HG03025 (cell line): ENCODE data around the gene GOLGA6A.
"Not testable (repeated sequence)": the region's sequence is repeated elsewhere in the genome, so short reads cannot be mapped to it uniquely, and the experiment has no call there.

Experiments
- ATAC-seq: cut with Tn5 transposase; IDR thresholded peaks from one replicate; pipeline ENCODE4 v1.9.1; 2021; ENCODE audit warnings: mild to moderate bottlenecking, moderate library complexity; ENCODE audit not compliant: unreplicated experiment, low FRiP score

Gene GOLGA6A

GRCh38 chr15:74082450-74082849 is at the start of gene GOLGA6A:
Gene GOLGA6A, minus strand, starts transcription at chr15:74082550. Its CDS starts 41 bp downstream, at chr15:74082509.
- not testable (repeated sequence) for ATAC-seq

- no peak for ATAC-seq
Measured at GRCh38 chr15:74131628-74132413, 49.5 kb upstream of the GOLGA6A start.

GRCh38 chr15:74130849-74131627 is 48.7 kb upstream of the GOLGA6A start:
- ATAC-seq = no peak

GRCh38 chr15:74130155-74130848 is 48.0 kb upstream of the GOLGA6A start, which contains the start of gene ISLR2:
Gene ISLR2, plus strand, starts transcription at chr15:74130586. Its CDS starts 2,169 bp downstream, at chr15:74132755.
- no peak for ATAC-seq

GRCh38 chr15:74129586-74130154 is 47.3 kb upstream of the GOLGA6A start:
- no peak for ATAC-seq

GRCh38 chr15:74128785-74129585 is 46.6 kb upstream of the GOLGA6A start:
- no peak for ATAC-seq

GRCh38 chr15:74127954-74128784 is 45.8 kb upstream of the GOLGA6A start:
- no peak for ATAC-seq

- ATAC-seq = no peak
Measured at GRCh38 chr15:74127255-74127953, 45.1 kb upstream of the GOLGA6A start.

- ATAC-seq = no peak
Measured at GRCh38 chr15:74124759-74125158, 42.4 kb upstream of the GOLGA6A start.

GRCh38 chr15:74124196-74124595 is 41.8 kb upstream of the GOLGA6A start:
- ATAC-seq = no peak

GRCh38 chr15:74123658-74124057 is 41.3 kb upstream of the GOLGA6A start:
- no peak for ATAC-seq

- ATAC-seq = no peak
Measured at GRCh38 chr15:74123131-74123429, 40.7 kb upstream of the GOLGA6A start.

- ATAC-seq = no peak
Measured at GRCh38 chr15:74122403-74123130, 40.2 kb upstream of the GOLGA6A start.

GRCh38 chr15:74121858-74122257 is 39.5 kb upstream of the GOLGA6A start:
- no peak for ATAC-seq

GRCh38 chr15:74121039-74121438 is 38.7 kb upstream of the GOLGA6A start:
- ATAC-seq = no peak

- no peak for ATAC-seq
Measured at GRCh38 chr15:74120426-74120825, 38.1 kb upstream of the GOLGA6A start.

- ATAC-seq = no peak
Measured at GRCh38 chr15:74109713-74110112, 27.4 kb upstream of the GOLGA6A start.

- not testable (repeated sequence) for ATAC-seq
Measured at GRCh38 chr15:74108611-74109010, 26.3 kb upstream of the GOLGA6A start.
